ENCODE results near the gene TLCD3B. TPM values are rescaled to one million over a fixed set of nuclear protein-coding genes. Genes with fewer than 3 reads are reported as not detected.

Gene TLCD3B
- total and polyA plus RNA-seq, 9 of the 15 experiments (the other 6 are each of a cell fraction or from before 2014, with no cell fraction given), result 0.10 to 0.52 (median 0.23) TPM; not detected in 4

- peak; percentile 68 for TF ChIP-seq RBFOX2 (IDR thresholded peaks at IDR 0.05; ENCODE audit: low read depth, low read length)
- 0 out of 2 replicates have a peak, but pooled peaks have one; percentile 15 for TF ChIP-seq ZC3H4 (CRISPR knock-in tag; IDR thresholded peaks at IDR 0.05; ENCODE audit: borderline replicate concordance)
Measured at GRCh38 chr16:30066761-30067583, 35.9 kb upstream of the TLCD3B start (continued).

DNA sequence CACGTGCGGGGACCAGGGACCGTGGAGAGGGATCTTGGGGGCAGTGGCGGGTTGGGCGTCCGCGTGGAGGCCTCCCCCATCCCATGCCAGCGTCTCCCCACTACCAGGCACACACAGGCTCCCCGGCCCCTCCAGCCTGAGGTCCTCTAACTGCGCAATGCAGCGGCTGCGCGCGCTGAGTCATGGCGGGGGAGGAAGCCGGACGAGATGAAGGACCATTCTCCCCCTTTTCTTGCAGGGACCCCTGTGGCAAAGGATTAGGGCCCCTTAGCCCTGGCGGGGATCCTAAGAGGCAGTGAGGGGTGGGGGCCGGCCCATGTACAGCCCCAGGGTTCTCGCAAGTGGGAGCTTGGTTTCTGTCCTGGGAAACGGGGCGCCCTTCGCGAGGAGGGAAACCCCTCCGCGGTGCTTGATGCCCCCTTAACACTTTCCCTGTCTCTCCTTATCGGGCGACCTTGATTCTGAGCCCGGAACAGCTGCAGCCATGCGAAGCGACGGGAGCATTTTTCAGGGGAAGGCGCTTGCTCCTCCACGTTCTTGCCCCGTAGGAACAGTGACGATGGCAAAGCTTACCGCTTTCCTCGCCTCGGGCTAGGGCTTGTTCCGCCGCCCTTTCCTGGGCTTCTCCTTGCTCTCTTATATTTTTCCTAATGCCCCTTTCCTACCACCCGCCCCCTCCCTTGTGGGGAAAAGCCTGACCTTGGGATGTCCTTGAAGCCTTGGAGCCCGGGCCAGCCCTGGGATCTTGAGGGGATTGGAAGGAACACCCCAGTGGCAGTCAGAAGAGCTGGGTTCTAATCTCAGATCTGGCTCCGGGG lies 35.1 kb upstream of the TLCD3B start:
- peak overlapping the region; percentile 93 to 98 for H3K9ac ChIP-seq (ENCODE audit: insufficient read depth in 1 of 2, low read depth in 2 of 2, low read length in 2 of 2)
- peaks cover 77% of the 10 kb centered on the region for H3K79me2 ChIP-seq (ENCODE audit: control insufficient read depth, insufficient read depth, low read length)
- in situ Hi-C loops (cut with MboI) (no loop called here), intact Hi-C loops (cut with micrococcal nuclease) (loop anchor here (10.0 kb wide), 2 partner anchors 309 to 589 kb away; partner anchors contain the start of genes FBRS, MYL11, PRR14 and TBC1D10B)
- peak overlapping the region; percentile 99 for H3K27ac ChIP-seq (ENCODE audit: extremely low read depth, low read depth, low read length)
- CTCF ChIA-PET (ENCODE audit: low intra/inter-chr PET ratio), result no interaction called here
- DNase-seq (ENCODE audit: extremely low read depth in 1 of 4, low spot score in 3 of 4), result peak; percentile 64 to 79 (median 74)
- H3K4me1 ChIP-seq (replicated peaks in 1 of 2; ENCODE audit: control insufficient read depth in 2 of 2, insufficient read depth in 2 of 2, low read length in 2 of 2), result peaks cover 47 to 59% of the 10 kb centered on the region in 2 experiments
- no peaks in the 10 kb centered on the region for H3K9me3 ChIP-seq (replicated peaks; ENCODE audit: control insufficient read depth, insufficient read depth, low read depth, low read length)
- WGBS (ENCODE audit: insufficient coverage, low coverage, missing lambda C conversion rate), result under 1% methylated on average over 30 of the region's 44 CpGs
- POLR2A ChIA-PET, result interaction anchor here (0.7 to 2.7 kb wide), 17 partner anchors 8 to 262 kb away, joined by 3 to 29 read pairs (median 5); partner anchors contain the start of genes PPP4C, PRRT2 and TBX6
- H2AFZ ChIP-seq (ENCODE audit: low read depth, low read length), result no peak overlapping the region; the same call in 1 of the 2 replicates
- ATAC-seq, result peak; percentile 30
- H3K27me3 ChIP-seq (ENCODE audit: control insufficient read depth in 2 of 2, insufficient read depth in 2 of 2, low read length in 2 of 2), result no peaks in the 10 kb centered on the region
- peaks cover 46% of the 10 kb centered on the region for H4K20me1 ChIP-seq (replicated peaks; ENCODE audit: control insufficient read depth, insufficient read depth, low read length)
- H3K36me3 ChIP-seq (ENCODE audit: control insufficient read depth, insufficient read depth, low read length), result peaks cover 51% of the 10 kb centered on the region
- TSS peak; percentile 44 for BruUV-seq (replicated peaks)
- peaks cover 17% of the 10 kb centered on the region for H3K9me1 ChIP-seq (ENCODE audit: control insufficient read depth, insufficient read depth, low read length)
- peak overlapping the region; percentile 99 for H3K4me2 ChIP-seq (ENCODE audit: insufficient read depth, low read length)
- peak overlapping the region; percentile 88 for H3K4me3 ChIP-seq
- FAIRE-seq, result no peak
- TF ChIP-seq SIN3A (IDR thresholded peaks at IDR 0.05; ENCODE audit: borderline replicate concordance in 2 of 2, control insufficient read depth in 1 of 2, low read depth in 2 of 2, low read length in 2 of 2) (peak in 1 of 2 experiments; percentile 37; a peak in 2 of 4 replicates), ZFPM2 (CRISPR knock-in tag; IDR thresholded peaks at IDR 0.05) (no peak), FOXK1 (CRISPR knock-in tag; IDR thresholded peaks at IDR 0.05; ENCODE audit: borderline replicate concordance) (0 out of 2 replicates have a peak, but pooled peaks have one; percentile 16), RBFOX2 (IDR thresholded peaks at IDR 0.05; ENCODE audit: low read depth, low read length) (peak; percentile 87), NCOA1 (IDR thresholded peaks at IDR 0.05; ENCODE audit: low read depth) (no peak), PTTG1 (tag; IDR thresholded peaks at IDR 0.05; ENCODE audit: low read depth) (no peak), ZBTB7A (IDR thresholded peaks at IDR 0.05; ENCODE audit: borderline replicate concordance, control insufficient read depth, low read depth, low read length) (peak; percentile 80), SMARCA5 (IDR thresholded peaks at IDR 0.05) (0 out of 2 replicates have a peak, but pooled peaks have one; percentile 36), ZNF77 (CRISPR knock-in tag; IDR thresholded peaks at IDR 0.05) (0 out of 2 replicates have a peak, but pooled peaks have one; percentile 7), ZFP1 (CRISPR knock-in tag; IDR thresholded peaks at IDR 0.05) (no peak), ZNF57 (CRISPR knock-in tag; IDR thresholded peaks at IDR 0.05) (0 out of 2 replicates have a peak, but pooled peaks have one; percentile 71), ZZZ3 (IDR thresholded peaks at IDR 0.05) (no peak), POLR2G (IDR thresholded peaks at IDR 0.05; ENCODE audit: low read depth, low read length) (peak; percentile 83)
- TF ChIP-seq, protein P1, sequence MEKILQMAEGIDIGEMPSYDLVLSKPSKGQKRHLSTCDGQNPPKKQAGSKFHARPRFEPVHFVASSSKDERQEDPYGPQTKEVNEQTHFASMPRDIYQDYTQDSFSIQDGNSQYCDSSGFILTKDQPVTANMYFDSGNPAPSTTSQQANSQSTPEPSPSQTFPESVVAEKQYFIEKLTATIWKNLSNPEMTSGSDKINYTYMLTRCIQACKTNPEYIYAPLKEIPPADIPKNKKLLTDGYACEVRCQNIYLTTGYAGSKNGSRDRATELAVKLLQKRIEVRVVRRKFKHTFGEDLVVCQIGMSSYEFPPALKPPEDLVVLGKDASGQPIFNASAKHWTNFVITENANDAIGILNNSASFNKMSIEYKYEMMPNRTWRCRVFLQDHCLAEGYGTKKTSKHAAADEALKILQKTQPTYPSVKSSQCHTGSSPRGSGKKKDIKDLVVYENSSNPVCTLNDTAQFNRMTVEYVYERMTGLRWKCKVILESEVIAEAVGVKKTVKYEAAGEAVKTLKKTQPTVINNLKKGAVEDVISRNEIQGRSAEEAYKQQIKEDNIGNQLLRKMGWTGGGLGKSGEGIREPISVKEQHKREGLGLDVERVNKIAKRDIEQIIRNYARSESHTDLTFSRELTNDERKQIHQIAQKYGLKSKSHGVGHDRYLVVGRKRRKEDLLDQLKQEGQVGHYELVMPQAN (IDR thresholded peaks at IDR 0.05; ENCODE audit: borderline replicate concordance), result peak; percentile 92; the same call in 1 of the 2 replicates

All from K562 (cell line).